ENCODE measurements around the gene JCAD.

The JCAD gene

GRCh38 chr10:30043476-30044270, 15.7 kb downstream of the JCAD start:
- no peak for DNase-seq (ENCODE audit: extremely low read depth, low read depth)
- TF ChIP-seq CTCF (IDR thresholded peaks at IDR 0.05; ENCODE audit: low read depth, low read length), result no peak

- TF ChIP-seq CTCF (IDR thresholded peaks at IDR 0.05; ENCODE audit: low read depth, low read length), result no peak
Measured at GRCh38 chr10:30042820-30043219, 16.6 kb downstream of the JCAD start.

GRCh38 chr10:30041196-30042105, 17.9 kb downstream of the JCAD start:
- no peak for DNase-seq (ENCODE audit: extremely low read depth, low read depth)
- TF ChIP-seq CTCF (IDR thresholded peaks at IDR 0.05; ENCODE audit: low read depth, low read length), result no peak

More at GRCh38 chr10:30042820-30043219, 16.6 kb downstream of the JCAD start:
- DNase-seq (ENCODE audit: extremely low read depth, low read depth), result no peak

- no peak for DNase-seq (ENCODE audit: extremely low read depth, low read depth)
- no peak for TF ChIP-seq CTCF (IDR thresholded peaks at IDR 0.05; ENCODE audit: low read depth, low read length)
Measured at GRCh38 chr10:30040597-30040996, 18.8 kb downstream of the JCAD start.

- DNase-seq (ENCODE audit: extremely low read depth, low read depth), result no peak
- no peak for TF ChIP-seq CTCF (IDR thresholded peaks at IDR 0.05; ENCODE audit: low read depth, low read length)
Measured at GRCh38 chr10:30039988-30040387, 19.4 kb downstream of the JCAD start.

GRCh38 chr10:30039567-30039966, 19.8 kb downstream of the JCAD start:
- DNase-seq (ENCODE audit: extremely low read depth, low read depth), result no peak
- no peak for TF ChIP-seq CTCF (IDR thresholded peaks at IDR 0.05; ENCODE audit: low read depth, low read length)

Data from AG09319 (cell line).